GM23338 (cell line): Measurements from ENCODE around the gene SF3A1. TPM values are rescaled to one million over a fixed set of nuclear protein-coding genes. Genes with fewer than 3 reads are reported as not detected.

Source experiments
- ATAC-seq: fragments of 200-7000 bp; cut with Tn5 transposase; 3 replicates; pipeline ENCODE4 v1.9.1; 2020
- DNase-seq: peaks from one replicate; pipeline ENCODE4 v3.0.0-alpha.2; 2015; ENCODE audit warnings: low spot score
- H2AFZ ChIP-seq: fragments of 200-600 bp; sonication (generic); 2 replicates; pipeline ENCODE4 v1.8.0; 2016; ENCODE audit warnings: antibody characterized with exemption, mild to moderate bottlenecking, moderate library complexity
- H3F3A ChIP-seq: fragments of 200-600 bp; sonication (generic); replicated peaks from 2 replicates; pipeline ENCODE4 v1.8.0; 2017; ENCODE audit warnings: antibody characterized with exemption, mixed run types, low read depth
- H3K27ac ChIP-seq: fragments of 200-600 bp; sonication (generic); 2 replicates; pipeline ENCODE4 v1.6.1; 2016; ENCODE audit warnings: low read depth
- H3K27me3 ChIP-seq: fragments of 200-600 bp; sonication (generic); 2 replicates; pipeline ENCODE4 v1.8.0; 2016; ENCODE audit warnings: mild to moderate bottlenecking, mixed run types, moderate library complexity; ENCODE audit not compliant: insufficient read depth
- H3K36me3 ChIP-seq: fragments of 200-600 bp; sonication (generic); 2 replicates; pipeline ENCODE4 v1.8.0; 2016; ENCODE audit warnings: mild to moderate bottlenecking; ENCODE audit not compliant: insufficient read depth
- H3K4me1 ChIP-seq: fragments of 200-600 bp; sonication (generic); 2 replicates; pipeline ENCODE4 v1.8.0; 2016; ENCODE audit warnings: mild to moderate bottlenecking, moderate library complexity; ENCODE audit not compliant: insufficient read depth
- H3K4me2 ChIP-seq: fragments of 200-600 bp; sonication (generic); 2 replicates; pipeline ENCODE4 v1.7.1; 2017; ENCODE audit warnings: mixed run types
- H3K4me3 ChIP-seq: fragments of 200-600 bp; sonication (generic); 2 replicates; pipeline ENCODE4 v1.6.1; 2016; ENCODE audit warnings: mixed run types
- H3K79me2 ChIP-seq: fragments of 200-600 bp; sonication (generic); replicated peaks from 2 replicates; pipeline ENCODE4 v1.8.0; 2017; ENCODE audit warnings: mild to moderate bottlenecking; ENCODE audit not compliant: insufficient read depth
- H3K9me2 ChIP-seq: fragments of 200-600 bp; sonication (generic); 2 replicates; pipeline ENCODE4 v1.8.0; 2017; ENCODE audit not compliant: insufficient read depth
- H4K20me1 ChIP-seq: fragments of 200-600 bp; sonication (generic); replicated peaks from 2 replicates; pipeline ENCODE4 v1.8.0; 2017; ENCODE audit warnings: mild to moderate bottlenecking; ENCODE audit not compliant: insufficient read depth
- H3K27ac Mint-ChIP-seq: 2 replicates; pipeline ENCODE4 v1.8.0; 2020; ENCODE audit warnings: inconsistent platforms, mild to moderate bottlenecking, moderate library complexity, mixed read lengths
- H3K27me3 Mint-ChIP-seq: 3 replicates; pipeline ENCODE4 v1.8.0; 2022; ENCODE audit warnings: low read depth, mild to moderate bottlenecking, moderate library complexity, mixed read lengths, inconsistent platforms; ENCODE audit not compliant: insufficient read depth, poor library complexity
- H3K36me3 Mint-ChIP-seq: 3 replicates; pipeline ENCODE4 v1.8.0; 2021; ENCODE audit warnings: low read depth, mild to moderate bottlenecking, inconsistent platforms, moderate library complexity, mixed read lengths
- H3K4me1 Mint-ChIP-seq: 3 replicates; pipeline ENCODE4 v1.8.0; 2020; ENCODE audit warnings: mild to moderate bottlenecking, inconsistent platforms, mixed read lengths
- H3K4me3 Mint-ChIP-seq: 3 replicates; pipeline ENCODE4 v1.8.0; 2021; ENCODE audit warnings: moderate library complexity, mild to moderate bottlenecking, inconsistent platforms, mixed read lengths
- H3K9me3 Mint-ChIP-seq: 3 replicates; pipeline ENCODE4 v1.8.0; 2020; ENCODE audit warnings: moderate library complexity, mild to moderate bottlenecking, inconsistent platforms, mixed read lengths
- CREB1 ChIP-seq: fragments of 250-450 bp; sonication (Bioruptor Pico); IDR thresholded peaks from 2 replicates; pipeline ENCODE4 v1.5.0; 2020; ENCODE audit warnings: low read depth, mild to moderate bottlenecking, moderate library complexity
- CTCF ChIP-seq, 2 experiments: fragments of 200-600 bp in 1 of 2; sonication (generic) in 1 of 2; conservative IDR thresholded peaks; 2 replicates each; pipeline versions ENCODE4 v1.5.1 to v1.6.1; 2016 to 2017; ENCODE audit warnings: antibody characterized with exemption in 2 of 2, low read depth in 2 of 2, mild to moderate bottlenecking in 2 of 2, moderate library complexity in 1 of 2
- ETS1 ChIP-seq: IDR thresholded peaks from 2 replicates; pipeline ENCODE4 v1.6.1; 2016; ENCODE audit warnings: antibody characterized with exemption
- EZH2 ChIP-seq: fragments of 200-600 bp; sonication (generic); IDR thresholded peaks from one replicate; pipeline ENCODE4 v1.8.0; 2017; ENCODE audit warnings: antibody characterized with exemption, mild to moderate bottlenecking, low read depth; ENCODE audit not compliant: unreplicated experiment
- EZH2phosphoT487 ChIP-seq: fragments of 200-600 bp; sonication (generic); IDR thresholded peaks from one replicate; pipeline ENCODE4 v1.8.1; 2018; ENCODE audit warnings: antibody characterized with exemption; ENCODE audit not compliant: unreplicated experiment
- JUNB ChIP-seq: IDR thresholded peaks from one replicate; pipeline ENCODE4 v1.6.1; 2016; ENCODE audit warnings: antibody characterized with exemption; ENCODE audit not compliant: unreplicated experiment
- NANOG ChIP-seq: IDR thresholded peaks from 2 replicates; pipeline ENCODE4 v1.6.1; 2016; ENCODE audit warnings: antibody characterized with exemption, borderline replicate concordance
- POLR2AphosphoS5 ChIP-seq: IDR thresholded peaks from 2 replicates; pipeline ENCODE4 v1.6.1; 2016; ENCODE audit warnings: antibody characterized with exemption, low read depth
- REST ChIP-seq: IDR thresholded peaks from one replicate; pipeline ENCODE4 v1.6.1; 2018; ENCODE audit warnings: antibody characterized with exemption; ENCODE audit not compliant: unreplicated experiment
- ZNF114 ChIP-seq: fragments of 250-450 bp; sonication (Bioruptor Pico); IDR thresholded peaks from 2 replicates; pipeline ENCODE4 v1.5.0; 2020; ENCODE audit warnings: mild to moderate bottlenecking, moderate library complexity
- ZNF331 ChIP-seq: fragments of 250-450 bp; sonication (Bioruptor Pico); IDR thresholded peaks from 2 replicates; pipeline ENCODE4 v1.5.0; 2020; ENCODE audit warnings: low read depth, mild to moderate bottlenecking, moderate library complexity
- ZNF462 ChIP-seq: fragments of 250-450 bp; sonication (Bioruptor Pico); IDR thresholded peaks from 2 replicates; pipeline ENCODE4 v1.5.0; 2020; ENCODE audit warnings: mild to moderate bottlenecking, moderate library complexity
- polyA plus RNA-seq: library from polyadenylated mRNA; unstranded; fragments of >200 nt; fragmentation: Nextera tagmentation; extraction: Ambion mirVana; gene quantifications from 2 replicates; pipeline ENCODE4 v1.2.1, GENCODE V29; 2016
- total RNA-seq: library from RNA; depleted of rRNA; stranded (reverse); fragments of >200 nt; shearing (Covaris generic); gene quantifications from 2 replicates; pipeline ENCODE4 v1.2.3, GENCODE V29; 2014

SF3A1 gene
- total and polyA plus RNA-seq, 2 experiments from 2014 or later = 107 to 108 TPM

- TF ChIP-seq ZNF462 (CRISPR knock-in tag) = no peak
These were observed 8.3 kb downstream of the SF3A1 start (continued) for GRCh38 chr22:30348404-30348803.

GRCh38 chr22:30347255-30347892 lies 9.3 kb downstream of the SF3A1 start:
- peaks cover 68% of the 10 kb centered on the region for H3K36me3 ChIP-seq
- H3K9me2 ChIP-seq = no peaks in the 10 kb centered on the region
- ATAC-seq (no peak), DNase-seq (no peak)
- H3K4me1 ChIP-seq = no peaks in the 10 kb centered on the region
- H3K27me3 Mint-ChIP-seq = peaks cover 4% of the 10 kb centered on the region
- H3K36me3 Mint-ChIP-seq = peaks cover 86% of the 10 kb centered on the region
- no peak overlapping the region for H3K4me3 Mint-ChIP-seq
- H3K4me1 Mint-ChIP-seq = no peaks in the 10 kb centered on the region
- H3K9me3 Mint-ChIP-seq = no peaks in the 10 kb centered on the region; the same call in 2 of the 3 replicates
- no peaks in the 10 kb centered on the region for H3K27me3 ChIP-seq
- H3K27ac Mint-ChIP-seq = no peak overlapping the region; the same call in 1 of the 2 replicates
- no peak overlapping the region for H3K4me3 ChIP-seq
- H2AFZ ChIP-seq = no peak overlapping the region
- 0 out of 2 replicates have a peak, but pooled peaks cover 5% of the 10 kb centered on the region for H3F3A ChIP-seq
- H4K20me1 ChIP-seq = peaks cover 21% of the 10 kb centered on the region
- H3K4me2 ChIP-seq = no peak overlapping the region
- peaks cover 45% of the 10 kb centered on the region for H3K79me2 ChIP-seq
- no peak overlapping the region for H3K27ac ChIP-seq
- TF ChIP-seq ZNF331 (CRISPR knock-in tag) = no peak
- no peak for TF ChIP-seq EZH2phosphoT487
- TF ChIP-seq JUNB = no peak
- TF ChIP-seq REST = no peak
- no peak for TF ChIP-seq ZNF114
- TF ChIP-seq CTCF (conservative IDR thresholded peaks at IDR 0.05; ENCODE audit: low read depth in 2 of 2) = no peak
- no peak for TF ChIP-seq CREB1
- no peak for TF ChIP-seq EZH2
- no peak for TF ChIP-seq ETS1
- TF ChIP-seq NANOG = no peak
- no peak for TF ChIP-seq POLR2AphosphoS5
